NB4 (cell line): ENCODE measurements around the gene LMO7.

Experiments used
- DNase-seq: peaks from one replicate; pipeline ENCODE4 v3.0.0; 2010; ENCODE audit warnings: low read depth
- H3K4me3 ChIP-seq: one replicate; pipeline ENCODE4 v1.5.1; 2011; ENCODE audit warnings: mild to moderate bottlenecking, low read depth, low read length, moderate library complexity
- CTCF ChIP-seq: IDR thresholded peaks from one replicate; pipeline ENCODE4 v1.5.1; 2012; ENCODE audit warnings: low read depth, low read length
- MAX ChIP-seq: IDR thresholded peaks from 2 replicates; pipeline ENCODE4 v1.6.1; 2011; ENCODE audit warnings: low read depth, low read length
- MYC ChIP-seq: IDR thresholded peaks from 2 replicates; pipeline ENCODE4 v1.6.1; 2011; ENCODE audit warnings: low read depth, low read length
- POLR2A ChIP-seq: IDR thresholded peaks from 2 replicates; pipeline ENCODE4 v1.6.1; 2011; ENCODE audit warnings: mild to moderate bottlenecking; ENCODE audit not compliant: insufficient read length; ENCODE audit errors: extremely low read depth

Gene LMO7

GRCh38 chr13:75700552-75700951 is 64.4 kb downstream of the LMO7 start:
- TF ChIP-seq POLR2A (no peak), MAX (no peak), CTCF (no peak), MYC (no peak)
- no peak overlapping the region for H3K4me3 ChIP-seq
- no peak for DNase-seq

GRCh38 chr13:75702476-75702875 is 66.3 kb downstream of the LMO7 start:
- TF ChIP-seq CTCF: no peak
- no peak overlapping the region for H3K4me3 ChIP-seq
- DNase-seq: peak; percentile 78

- TF ChIP-seq MYC (no peak), CTCF (no peak), POLR2A (no peak)
- no peak overlapping the region for H3K4me3 ChIP-seq
- DNase-seq: no peak
Observed at GRCh38 chr13:75703769-75704168, 67.6 kb downstream of the LMO7 start.

- DNase-seq: no peak
- no peak overlapping the region for H3K4me3 ChIP-seq
- TF ChIP-seq CTCF: no peak
- TF ChIP-seq MYC: no peak
- TF ChIP-seq MAX: no peak
- no peak for TF ChIP-seq POLR2A
Observed at GRCh38 chr13:75704194-75704926, 68.2 kb downstream of the LMO7 start.

GRCh38 chr13:75704927-75705288 is 68.8 kb downstream of the LMO7 start:
- no peak for DNase-seq
- no peak overlapping the region for H3K4me3 ChIP-seq

More at GRCh38 chr13:75704927-75705288, 68.8 kb downstream of the LMO7 start:
- TF ChIP-seq MYC (no peak), POLR2A (no peak), MAX (no peak), CTCF (no peak)
